Caki2 (cell line): Measurements from ENCODE around the gene UNC5B. TPM values are rescaled to one million over a fixed set of nuclear protein-coding genes. Genes with fewer than 3 reads are reported as not detected.
A peak's percentile ranks its signal among the peaks of the same experiment; 100 is the strongest.

Source experiments
- DNase-seq: peaks from one replicate; pipeline ENCODE4 v3.0.0-alpha.2; 2015; ENCODE audit warnings: low read depth
- in situ Hi-C: cut with HindIII; loops from 2 replicates; pipeline ENCODE4 v1.10.0; 2016; ENCODE audit warnings: low sequenced_read_pairs, low pct_unique_long_range_greater_than_20kb, mixed read lengths
- total RNA-seq: library from RNA; depleted of rRNA; stranded (reverse); fragments of >200 nt; shearing (Covaris generic); gene quantifications from 2 replicates; pipeline ENCODE4 v1.2.3, GENCODE V29; 2014; ENCODE audit warnings: low replicate concordance

Gene UNC5B
- total RNA-seq, 1 experiment from 2014 or later = not detected

GRCh38 chr10:71334221-71334791 lies 121.9 kb downstream of the UNC5B start:
- no peak for DNase-seq

GRCh38 chr10:71335173-71335708 lies 122.9 kb downstream of the UNC5B start:
- DNase-seq = no peak
- in situ Hi-C loops = no loop called here

More at GRCh38 chr10:71334221-71334791, 121.9 kb downstream of the UNC5B start:
- in situ Hi-C loops = no loop called here

- no peak for DNase-seq
Observed at GRCh38 chr10:71336632-71337031, 124.3 kb downstream of the UNC5B start.

GRCh38 chr10:71337219-71337701 lies 124.9 kb downstream of the UNC5B start:
- in situ Hi-C loops = no loop called here
- peak; percentile 56 for DNase-seq

More at GRCh38 chr10:71336632-71337031, 124.3 kb downstream of the UNC5B start:
- in situ Hi-C loops = no loop called here

- no peak for DNase-seq
- in situ Hi-C loops = no loop called here
Observed at GRCh38 chr10:71338728-71339495, 126.5 kb downstream of the UNC5B start.

GRCh38 chr10:71339796-71340589 lies 127.6 kb downstream of the UNC5B start:
- in situ Hi-C loops = no loop called here
- peak; percentile 53 for DNase-seq

- in situ Hi-C loops = no loop called here
- DNase-seq = no peak
Observed at GRCh38 chr10:71342573-71343391, 130.4 kb downstream of the UNC5B start.

- in situ Hi-C loops = no loop called here
- DNase-seq = no peak
Observed at GRCh38 chr10:71343392-71343773, 131.0 kb downstream of the UNC5B start.

GRCh38 chr10:71344154-71344925 lies 132.0 kb downstream of the UNC5B start:
- DNase-seq = no peak
- in situ Hi-C loops = no loop called here

GRCh38 chr10:71344993-71345480 lies 132.7 kb downstream of the UNC5B start:
- in situ Hi-C loops = no loop called here
- DNase-seq = no peak

GRCh38 chr10:71345694-71346093 lies 133.3 kb downstream of the UNC5B start:
- no peak for DNase-seq
- in situ Hi-C loops = no loop called here

GRCh38 chr10:71346731-71347130 lies 134.4 kb downstream of the UNC5B start:
- DNase-seq = no peak
- in situ Hi-C loops = no loop called here

- DNase-seq = no peak
- in situ Hi-C loops = no loop called here
Observed at GRCh38 chr10:71347587-71348395, 135.4 kb downstream of the UNC5B start.

GRCh38 chr10:71348850-71349249 lies 136.5 kb downstream of the UNC5B start:
- no peak for DNase-seq
- in situ Hi-C loops = no loop called here

- in situ Hi-C loops = no loop called here
- DNase-seq = no peak
Observed at GRCh38 chr10:71349406-71349805, 137.0 kb downstream of the UNC5B start.

GRCh38 chr10:71351087-71351486 lies 138.7 kb downstream of the UNC5B start:
- DNase-seq = no peak
- in situ Hi-C loops = no loop called here
